Measurements from ENCODE around the gene NFS1. TPM values are rescaled to one million over a fixed set of nuclear protein-coding genes. Genes with fewer than 3 reads are reported as not detected.

The NFS1 gene
- total and polyA plus RNA-seq, 2 donors from 2014 or later: 31.5 to 71.2 TPM

- Histone ChIP-seq H3K9me3 (ENCODE audit: control insufficient read depth in 2 of 3, insufficient read depth in 1 of 3, low read length in 3 of 3) (no peaks in the 10 kb centered on the region), H3K4me1 (ENCODE audit: control insufficient read depth in 2 of 3, insufficient read depth in 2 of 3, low read depth in 1 of 3, low read length in 3 of 3) (no peaks in the 10 kb centered on the region), H3K27ac (ENCODE audit: low read depth in 2 of 2, low read length in 2 of 2) (no peak overlapping the region), H3K36me3 (ENCODE audit: control insufficient read depth in 2 of 3, insufficient read depth in 3 of 3, low read length in 3 of 3) (peaks cover 8 to 46% (median 37%) of the 10 kb centered on the region in 3 donors), H3K27me3 (ENCODE audit: control insufficient read depth, insufficient read depth, low read length) (no peaks in the 10 kb centered on the region), H3K9ac (ENCODE audit: low read length in 3 of 3) (no peak overlapping the region), H3K4me3 (ENCODE audit: low read length in 3 of 3) (no peak overlapping the region)
- FAIRE-seq (no peak), DNase-seq (no peak)
- intact Hi-C loops (cut with DNase I): no loop called here
- no peak for TF ChIP-seq CTCF (IDR thresholded peaks at IDR 0.05; ENCODE audit: borderline replicate concordance, extremely low read depth, insufficient read depth)
Observed at GRCh38 chr20:35625584-35626385, 73.4 kb downstream of the NFS1 start.

- Histone ChIP-seq H3K4me3 (ENCODE audit: low read length in 3 of 3) (no peak overlapping the region), H3K36me3 (ENCODE audit: control insufficient read depth in 2 of 3, insufficient read depth in 3 of 3, low read length in 3 of 3) (peaks cover 4 to 15% (median 13%) of the 10 kb centered on the region in 3 donors), H3K9me3 (ENCODE audit: control insufficient read depth in 2 of 3, insufficient read depth in 1 of 3, low read length in 3 of 3) (no peaks in the 10 kb centered on the region), H3K4me1 (ENCODE audit: control insufficient read depth in 2 of 3, insufficient read depth in 2 of 3, low read depth in 1 of 3, low read length in 3 of 3) (peaks cover 0 to 18% (median 0%) of the 10 kb centered on the region in 3 donors), H3K27ac (ENCODE audit: low read depth in 2 of 2, low read length in 2 of 2) (no peak overlapping the region), H3K9ac (ENCODE audit: low read length in 3 of 3) (no peak overlapping the region), H3K27me3 (ENCODE audit: control insufficient read depth, insufficient read depth, low read length) (no peaks in the 10 kb centered on the region)
- DNase-seq (no peak), FAIRE-seq (no peak)
- TF ChIP-seq CTCF (IDR thresholded peaks at IDR 0.05; ENCODE audit: borderline replicate concordance, extremely low read depth, insufficient read depth): no peak
- intact Hi-C loops (cut with DNase I): no loop called here
Observed at GRCh38 chr20:35621560-35621946, 77.6 kb downstream of the NFS1 start.

- DNase-seq (peak in 1 of 5 donors; percentile 41), FAIRE-seq (no peak)
- no peak overlapping the region for H3K4me3 ChIP-seq (ENCODE audit: low read length in 3 of 3)
Observed at GRCh38 chr20:35620818-35621559, 78.2 kb downstream of the NFS1 start.

More at GRCh38 chr20:35620818-35621559, 78.2 kb downstream of the NFS1 start:
- H3K36me3 ChIP-seq (ENCODE audit: control insufficient read depth in 2 of 3, insufficient read depth in 3 of 3, low read length in 3 of 3): peaks cover 4 to 12% (median 9%) of the 10 kb centered on the region in 3 donors
- no peaks in the 10 kb centered on the region for H3K9me3 ChIP-seq (ENCODE audit: control insufficient read depth in 2 of 3, insufficient read depth in 1 of 3, low read length in 3 of 3)
- H3K27me3 ChIP-seq (ENCODE audit: control insufficient read depth, insufficient read depth, low read length): no peaks in the 10 kb centered on the region
- peaks cover 0 to 18% (median 0%) of the 10 kb centered on the region in 3 donors for H3K4me1 ChIP-seq (ENCODE audit: control insufficient read depth in 2 of 3, insufficient read depth in 2 of 3, low read depth in 1 of 3, low read length in 3 of 3)
- intact Hi-C loops (cut with DNase I): no loop called here
- no peak overlapping the region for H3K27ac ChIP-seq (ENCODE audit: low read depth in 2 of 2, low read length in 2 of 2)
- no peak for TF ChIP-seq CTCF (IDR thresholded peaks at IDR 0.05; ENCODE audit: borderline replicate concordance, extremely low read depth, insufficient read depth)
- no peak overlapping the region for H3K9ac ChIP-seq (ENCODE audit: low read length in 3 of 3)

Measured in kidney (tissue), 14 donors.